Measurements from ENCODE around the gene GPR157. TPM values are rescaled to one million over a fixed set of nuclear protein-coding genes. Genes with fewer than 3 reads are reported as not detected.

GPR157 gene
- total RNA-seq, 1 experiment from 2014 or later = 7.9 TPM

GRCh38 chr1:9062846-9063245 is 66.1 kb downstream of the GPR157 start:
- Histone ChIP-seq H3K27me3 (ENCODE audit: low read length) (no peaks in the 10 kb centered on the region), H4K20me1 (ENCODE audit: low read length) (no peaks in the 10 kb centered on the region), H3K27ac (ENCODE audit: low read length) (no peak overlapping the region), H3K4me3 (ENCODE audit: low read length) (no peak overlapping the region), H3K4me1 (ENCODE audit: insufficient read depth, low read length) (peaks cover 17% of the 10 kb centered on the region; the same call in 1 of the 2 replicates), H3K9me3 (ENCODE audit: low read length) (no peaks in the 10 kb centered on the region), H3K4me2 (ENCODE audit: low read length) (no peak overlapping the region), H3K36me3 (ENCODE audit: low read depth, low read length) (no peaks in the 10 kb centered on the region), H3K9me2 (replicated peaks; ENCODE audit: low read length) (no peaks in the 10 kb centered on the region), H3K9ac (ENCODE audit: low read length) (no peak overlapping the region), H3F3A (ENCODE audit: low read length, unreplicated experiment) (no peaks in the 10 kb centered on the region), H2AFZ (ENCODE audit: low read length) (no peak overlapping the region), H3K79me2 (ENCODE audit: low read length) (no peaks in the 10 kb centered on the region)
- ChIA-PET CTCF (interaction anchor here (0.6 kb wide), 1 partner anchor 12 kb away, joined by 3 read pairs; no protein-coding TSS in a partner anchor), POLR2A (ENCODE audit: unreplicated experiment) (interaction anchor here (0.6 kb wide), 1 partner anchor 32 kb away, joined by 3 read pairs; no protein-coding TSS in a partner anchor)
- no peak for TF ChIP-seq EZH2 (IDR thresholded peaks at IDR 0.05; ENCODE audit: low read length, unreplicated experiment)
- no peak for TF ChIP-seq EZH2phosphoT487 (IDR thresholded peaks at IDR 0.05; ENCODE audit: borderline replicate concordance, low read length)
- TF ChIP-seq, protein P1, sequence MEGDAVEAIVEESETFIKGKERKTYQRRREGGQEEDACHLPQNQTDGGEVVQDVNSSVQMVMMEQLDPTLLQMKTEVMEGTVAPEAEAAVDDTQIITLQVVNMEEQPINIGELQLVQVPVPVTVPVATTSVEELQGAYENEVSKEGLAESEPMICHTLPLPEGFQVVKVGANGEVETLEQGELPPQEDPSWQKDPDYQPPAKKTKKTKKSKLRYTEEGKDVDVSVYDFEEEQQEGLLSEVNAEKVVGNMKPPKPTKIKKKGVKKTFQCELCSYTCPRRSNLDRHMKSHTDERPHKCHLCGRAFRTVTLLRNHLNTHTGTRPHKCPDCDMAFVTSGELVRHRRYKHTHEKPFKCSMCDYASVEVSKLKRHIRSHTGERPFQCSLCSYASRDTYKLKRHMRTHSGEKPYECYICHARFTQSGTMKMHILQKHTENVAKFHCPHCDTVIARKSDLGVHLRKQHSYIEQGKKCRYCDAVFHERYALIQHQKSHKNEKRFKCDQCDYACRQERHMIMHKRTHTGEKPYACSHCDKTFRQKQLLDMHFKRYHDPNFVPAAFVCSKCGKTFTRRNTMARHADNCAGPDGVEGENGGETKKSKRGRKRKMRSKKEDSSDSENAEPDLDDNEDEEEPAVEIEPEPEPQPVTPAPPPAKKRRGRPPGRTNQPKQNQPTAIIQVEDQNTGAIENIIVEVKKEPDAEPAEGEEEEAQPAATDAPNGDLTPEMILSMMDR (conservative IDR thresholded peaks at IDR 0.05; ENCODE audit: low read depth, low read length) = no peak
- ATAC-seq (no peak), DNase-seq (no peak)
- intact Hi-C loops (cut with micrococcal nuclease) = no loop called here
- BruUV-seq (replicated peaks) = no TSS peak

GRCh38 chr1:9062021-9062471 is 66.9 kb downstream of the GPR157 start:
- H3K79me2 ChIP-seq (ENCODE audit: low read length) = no peaks in the 10 kb centered on the region
- H4K20me1 ChIP-seq (ENCODE audit: low read length) = no peaks in the 10 kb centered on the region
- H3K27me3 ChIP-seq (ENCODE audit: low read length) = no peaks in the 10 kb centered on the region
- CTCF ChIA-PET = interaction anchor here (0.6 to 1.3 kb wide), 2 partner anchors 13 to 40 kb away, joined by 3 to 7 read pairs; no protein-coding TSS in a partner anchor
- H3K36me3 ChIP-seq (ENCODE audit: low read depth, low read length) = no peaks in the 10 kb centered on the region
- no peak for TF ChIP-seq EZH2 (IDR thresholded peaks at IDR 0.05; ENCODE audit: low read length, unreplicated experiment)
- TF ChIP-seq EZH2phosphoT487 (IDR thresholded peaks at IDR 0.05; ENCODE audit: borderline replicate concordance, low read length) = no peak
- TF ChIP-seq, protein P1 (conservative IDR thresholded peaks at IDR 0.05; ENCODE audit: low read depth, low read length) = no peak
- ATAC-seq (no peak; the same call in 1 of the 2 replicates), DNase-seq (no peak)
- no TSS peak for BruUV-seq (replicated peaks)
- H3K27ac ChIP-seq (ENCODE audit: low read length) = peak overlapping the region; percentile 58
- H3K9me2 ChIP-seq (replicated peaks; ENCODE audit: low read length) = no peaks in the 10 kb centered on the region
- no peak overlapping the region for H3K4me2 ChIP-seq (ENCODE audit: low read length)
- no peak overlapping the region for H2AFZ ChIP-seq (ENCODE audit: low read length)
- intact Hi-C loops (cut with micrococcal nuclease) = no loop called here
- peaks cover 13% of the 10 kb centered on the region; the same call in 1 of the 2 replicates for H3K4me1 ChIP-seq (ENCODE audit: insufficient read depth, low read length)
- H3K9me3 ChIP-seq (ENCODE audit: low read length) = no peaks in the 10 kb centered on the region
- POLR2A ChIA-PET (ENCODE audit: unreplicated experiment) = no interaction called here
- H3K9ac ChIP-seq (ENCODE audit: low read length) = no peak overlapping the region
- no peak overlapping the region for H3K4me3 ChIP-seq (ENCODE audit: low read length)
- no peaks in the 10 kb centered on the region for H3F3A ChIP-seq (ENCODE audit: low read length, unreplicated experiment)

DNA sequence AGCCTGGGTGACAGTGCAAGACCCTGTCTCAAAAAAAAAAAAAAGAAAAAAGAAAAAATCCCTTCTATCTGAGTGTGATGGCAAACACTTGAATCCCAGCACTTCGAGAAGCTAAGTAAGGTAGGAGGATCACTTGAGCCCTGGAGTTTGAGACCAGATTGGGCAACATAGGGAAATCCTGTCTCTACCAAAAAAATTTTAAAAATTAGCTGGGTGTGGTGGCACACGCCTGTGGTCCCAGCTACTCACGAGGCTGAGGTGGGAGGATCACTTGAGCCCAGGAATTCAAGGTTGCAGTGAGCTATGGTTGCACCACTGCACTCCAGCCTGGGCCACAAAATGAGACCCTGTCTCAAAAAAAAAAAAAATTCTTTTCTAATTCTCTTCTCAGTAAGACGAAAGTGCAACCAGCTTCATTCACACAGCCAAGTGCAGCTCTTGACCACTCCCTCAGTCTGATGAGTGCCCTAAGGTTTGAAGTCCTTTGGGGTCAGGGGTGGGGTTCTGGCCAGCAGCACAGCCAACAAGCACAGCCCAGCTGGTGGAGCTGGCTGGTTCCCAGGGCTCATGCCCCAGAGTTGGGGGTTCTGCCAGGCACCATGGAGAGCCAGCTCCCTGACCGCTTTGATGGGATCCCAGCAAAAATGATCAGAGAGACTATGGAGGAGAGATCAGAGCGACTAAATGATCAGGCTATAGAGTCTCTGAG is 67.5 kb downstream of the GPR157 start:
- no peak overlapping the region for H3K9ac ChIP-seq (ENCODE audit: low read length)

More for the DNA sequence above, 67.5 kb downstream of the GPR157 start:
- CTCF ChIA-PET = interaction anchor here (0.7 to 1.3 kb wide), 2 partner anchors 41 to 57 kb away, joined by 4 to 7 read pairs; no protein-coding TSS in a partner anchor
- Histone ChIP-seq H4K20me1 (ENCODE audit: low read length) (no peaks in the 10 kb centered on the region), H3K36me3 (ENCODE audit: low read depth, low read length) (no peaks in the 10 kb centered on the region), H2AFZ (ENCODE audit: low read length) (no peak overlapping the region), H3F3A (ENCODE audit: low read length, unreplicated experiment) (no peaks in the 10 kb centered on the region), H3K4me2 (ENCODE audit: low read length) (no peak overlapping the region), H3K9me3 (ENCODE audit: low read length) (no peaks in the 10 kb centered on the region), H3K9me2 (replicated peaks; ENCODE audit: low read length) (no peaks in the 10 kb centered on the region), H3K4me1 (ENCODE audit: insufficient read depth, low read length) (peaks cover 10% of the 10 kb centered on the region; the same call in 1 of the 2 replicates), H3K27ac (ENCODE audit: low read length) (peak overlapping the region; percentile 58), H3K4me3 (ENCODE audit: low read length) (no peak overlapping the region), H3K27me3 (ENCODE audit: low read length) (no peaks in the 10 kb centered on the region), H3K79me2 (ENCODE audit: low read length) (no peaks in the 10 kb centered on the region)
- ATAC-seq (peak; percentile 29; the same call in 1 of the 2 replicates), DNase-seq (no peak)
- no TSS peak for BruUV-seq (replicated peaks)
- TF ChIP-seq, protein P1 (conservative IDR thresholded peaks at IDR 0.05; ENCODE audit: low read depth, low read length) = no peak
- TF ChIP-seq EZH2 (IDR thresholded peaks at IDR 0.05; ENCODE audit: low read length, unreplicated experiment) (no peak), EZH2phosphoT487 (IDR thresholded peaks at IDR 0.05; ENCODE audit: borderline replicate concordance, low read length) (no peak)
- POLR2A ChIA-PET (ENCODE audit: unreplicated experiment) = no interaction called here
- intact Hi-C loops (cut with micrococcal nuclease) = no loop called here
